DND-41 (cell line): Measurements from ENCODE around the gene ZHX3.

Source experiments
- ATAC-seq: fragments of 200-7000 bp; cut with Tn5 transposase; 3 replicates; pipeline ENCODE4 v1.9.1; 2021; ENCODE audit warnings: low read depth; ENCODE audit not compliant: insufficient read depth
- DNase-seq: peaks from one replicate; pipeline ENCODE4 v3.0.0-alpha.2; 2020
- H2AFZ ChIP-seq: 2 replicates; pipeline ENCODE4 v1.6.0; 2012; ENCODE audit warnings: low read depth, low read length
- H3K27ac ChIP-seq: 2 replicates; pipeline ENCODE4 v1.5.1; 2012; ENCODE audit warnings: low read length, inconsistent platforms
- H3K27me3 ChIP-seq: fragments of 200-600 bp; sonication (generic); 2 replicates; pipeline ENCODE4 v1.6.0; 2012; ENCODE audit warnings: low read length, mild to moderate bottlenecking, inconsistent platforms; ENCODE audit not compliant: insufficient read depth, poor library complexity
- H3K36me3 ChIP-seq: 2 replicates; pipeline ENCODE4 v1.5.1; 2012; ENCODE audit warnings: low read length, inconsistent platforms; ENCODE audit not compliant: insufficient read depth
- H3K4me1 ChIP-seq: 2 replicates; pipeline ENCODE4 v1.5.1; 2012; ENCODE audit warnings: mild to moderate bottlenecking, low read length; ENCODE audit not compliant: insufficient read depth
- H3K4me2 ChIP-seq: 2 replicates; pipeline ENCODE4 v1.6.0; 2012; ENCODE audit warnings: mild to moderate bottlenecking, moderate library complexity, low read length, inconsistent platforms; ENCODE audit not compliant: insufficient read depth
- H3K4me3 ChIP-seq, 2 experiments: fragments of 200-600 bp in 1 of 2; shearing (Covaris generic) in 1 of 2; 2 replicates each; pipeline ENCODE4 v1.5.1; 2012 to 2016; ENCODE audit warnings: inconsistent platforms in 2 of 2, low read length in 2 of 2, mild to moderate bottlenecking in 2 of 2, low read depth in 1 of 2, moderate library complexity in 1 of 2
- H3K79me2 ChIP-seq: 2 replicates; pipeline ENCODE4 v1.6.0; 2012; ENCODE audit warnings: low read length, inconsistent platforms; ENCODE audit not compliant: insufficient read depth
- H3K9ac ChIP-seq: 2 replicates; pipeline ENCODE4 v1.6.0; 2012; ENCODE audit warnings: low read depth, mild to moderate bottlenecking, inconsistent platforms, low read length, moderate library complexity
- H3K9me3 ChIP-seq: 2 replicates; pipeline ENCODE4 v1.5.1; 2012; ENCODE audit warnings: low read length, moderate library complexity, mild to moderate bottlenecking, inconsistent platforms; ENCODE audit not compliant: insufficient read depth, severe bottlenecking
- H4K20me1 ChIP-seq: 2 replicates; pipeline ENCODE4 v1.6.0; 2012; ENCODE audit warnings: low read length; ENCODE audit not compliant: insufficient read depth
- CTCF ChIP-seq: IDR thresholded peaks from 2 replicates; pipeline ENCODE4 v1.5.1; 2012; ENCODE audit warnings: borderline replicate concordance, low read length, moderate library complexity, mild to moderate bottlenecking; ENCODE audit not compliant: poor library complexity, severe bottlenecking; ENCODE audit errors: extremely low read depth
- EZH2 ChIP-seq: IDR thresholded peaks from 3 replicates; pipeline ENCODE4 v1.6.1; 2012; ENCODE audit warnings: borderline replicate concordance, low read depth, mild to moderate bottlenecking, moderate library complexity, low read length, inconsistent platforms; ENCODE audit not compliant: severe bottlenecking

The ZHX3 gene

GRCh38 chr20:41277049-41277448 is 40.5 kb downstream of the ZHX3 start:
- DNase-seq (no peak), ATAC-seq (no peak)
- H3K27me3 ChIP-seq: no peaks in the 10 kb centered on the region
- no peaks in the 10 kb centered on the region for H3K9me3 ChIP-seq
- peaks cover 4% of the 10 kb centered on the region; the same call in 1 of the 2 replicates for H4K20me1 ChIP-seq
- no peak overlapping the region for H3K4me3 ChIP-seq
- no peaks in the 10 kb centered on the region for H3K36me3 ChIP-seq
- no peak overlapping the region for H2AFZ ChIP-seq
- no peak overlapping the region for H3K27ac ChIP-seq
- no peak overlapping the region for H3K4me2 ChIP-seq
- no peaks in the 10 kb centered on the region for H3K4me1 ChIP-seq
- no peak overlapping the region for H3K9ac ChIP-seq
- no peak for TF ChIP-seq CTCF
- no peak for TF ChIP-seq EZH2
- H3K79me2 ChIP-seq: peaks cover 4% of the 10 kb centered on the region; the same call in 1 of the 2 replicates

- no peaks in the 10 kb centered on the region for H3K36me3 ChIP-seq
- DNase-seq (no peak), ATAC-seq (no peak)
- no peaks in the 10 kb centered on the region for H3K4me1 ChIP-seq
- H3K4me2 ChIP-seq: no peak overlapping the region
- H3K9ac ChIP-seq: no peak overlapping the region
- H3K9me3 ChIP-seq: no peaks in the 10 kb centered on the region
- H3K27ac ChIP-seq: no peak overlapping the region
- H4K20me1 ChIP-seq: no peaks in the 10 kb centered on the region
- peaks cover 4% of the 10 kb centered on the region; the same call in 1 of the 2 replicates for H3K79me2 ChIP-seq
- H2AFZ ChIP-seq: no peak overlapping the region
- no peaks in the 10 kb centered on the region for H3K27me3 ChIP-seq
- TF ChIP-seq CTCF (no peak), EZH2 (no peak)
- H3K4me3 ChIP-seq: no peak overlapping the region
Measured at GRCh38 chr20:41276317-41276751, 41.2 kb downstream of the ZHX3 start.

- H3K36me3 ChIP-seq: no peaks in the 10 kb centered on the region
- H3K4me2 ChIP-seq: no peak overlapping the region
- no peaks in the 10 kb centered on the region for H3K27me3 ChIP-seq
- ATAC-seq (no peak), DNase-seq (no peak)
- peaks cover 4% of the 10 kb centered on the region; the same call in 1 of the 2 replicates for H3K79me2 ChIP-seq
- H3K9me3 ChIP-seq: no peaks in the 10 kb centered on the region
- no peaks in the 10 kb centered on the region for H4K20me1 ChIP-seq
- no peak for TF ChIP-seq EZH2
- TF ChIP-seq CTCF: no peak
- H3K4me1 ChIP-seq: no peaks in the 10 kb centered on the region
- no peak overlapping the region for H2AFZ ChIP-seq
- H3K9ac ChIP-seq: no peak overlapping the region
- no peak overlapping the region for H3K27ac ChIP-seq
- H3K4me3 ChIP-seq: no peak overlapping the region
Measured at GRCh38 chr20:41275301-41275731, 42.2 kb downstream of the ZHX3 start.

GRCh38 chr20:41274152-41274551 is 43.4 kb downstream of the ZHX3 start:
- Histone ChIP-seq H3K4me3 (no peak overlapping the region), H3K79me2 (peaks cover 4% of the 10 kb centered on the region; the same call in 1 of the 2 replicates), H3K27me3 (no peaks in the 10 kb centered on the region), H3K4me2 (no peak overlapping the region), H2AFZ (no peak overlapping the region), H3K4me1 (no peaks in the 10 kb centered on the region), H3K9ac (no peak overlapping the region), H3K9me3 (no peaks in the 10 kb centered on the region), H3K27ac (no peak overlapping the region), H4K20me1 (no peaks in the 10 kb centered on the region), H3K36me3 (no peaks in the 10 kb centered on the region)
- no peak for TF ChIP-seq EZH2
- no peak for TF ChIP-seq CTCF
- ATAC-seq: no peak
- no peak for DNase-seq
